GM21717 (cell line): ENCODE data around the gene CNIH1.
"Not testable (repeated sequence)": the region's sequence is repeated elsewhere in the genome, so short reads cannot be mapped to it uniquely, and the experiment has no call there.

Source experiments
- ATAC-seq: cut with Tn5 transposase; IDR thresholded peaks from one replicate; pipeline ENCODE4 v1.9.1; 2021; ENCODE audit warnings: mild to moderate bottlenecking, moderate library complexity; ENCODE audit not compliant: unreplicated experiment

CNIH1 gene

DNA sequence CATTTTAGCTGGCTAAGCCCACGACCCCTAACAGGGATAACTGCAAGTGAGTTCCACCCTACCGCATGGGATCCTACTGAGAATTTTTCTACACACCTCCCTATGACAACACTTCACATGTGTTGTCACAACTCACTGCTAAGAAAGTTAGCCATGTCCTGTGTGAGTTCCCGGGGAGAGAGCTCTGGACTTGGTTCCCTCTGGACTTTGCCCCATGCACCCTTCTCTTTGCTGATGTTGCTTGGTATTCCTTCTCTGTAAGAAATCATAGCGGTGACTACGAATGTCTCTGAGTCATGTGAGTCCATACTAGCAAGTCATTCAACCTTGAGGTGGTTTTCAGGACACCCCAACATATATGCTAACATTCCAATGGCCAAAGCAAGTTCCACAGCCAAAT is 53.8 kb downstream of the CNIH1 start:
- no peak for ATAC-seq

DNA sequence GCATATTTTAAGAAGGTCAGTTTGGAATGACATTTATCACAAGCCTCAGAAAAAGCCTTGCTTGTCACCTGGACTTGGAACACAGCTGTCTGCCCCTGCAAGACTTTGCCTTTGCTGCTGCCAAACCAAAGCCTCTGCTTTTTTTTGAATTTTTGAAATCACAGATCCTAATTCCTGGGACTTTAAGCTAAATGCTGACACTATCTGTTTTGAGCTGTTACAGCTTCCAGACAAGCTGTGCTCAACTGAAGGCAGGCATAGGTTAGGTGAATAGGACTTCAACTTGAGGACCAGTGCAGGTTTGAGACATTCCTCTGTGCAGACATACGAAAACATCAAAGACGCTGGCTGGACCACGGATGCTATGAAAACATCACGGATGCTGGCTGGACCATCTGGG is 55.6 kb downstream of the CNIH1 start:
- ATAC-seq = no peak

DNA sequence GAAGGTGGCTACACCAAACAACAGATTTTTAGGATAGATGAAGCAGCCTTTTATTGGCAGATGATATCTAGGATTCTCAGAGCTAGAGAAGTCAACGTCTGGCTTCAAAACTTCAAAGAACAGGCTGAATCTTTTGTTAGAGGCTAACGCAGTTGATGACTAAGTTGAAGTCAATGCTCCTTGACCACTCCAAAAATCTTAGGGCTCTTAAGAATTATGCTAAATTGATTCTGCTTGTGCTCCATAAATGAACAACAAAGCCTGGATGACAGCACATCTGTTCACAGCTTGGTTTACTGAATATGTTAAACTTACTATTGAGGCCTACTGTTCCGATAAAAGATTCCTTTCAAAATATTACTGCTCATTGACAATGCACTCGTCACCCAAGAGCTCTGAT is 57.3 kb downstream of the CNIH1 start:
- ATAC-seq = no peak

GRCh38 chr14:54381821-54382220 is 59.4 kb downstream of the CNIH1 start:
- no peak for ATAC-seq

GRCh38 chr14:54380558-54380957 is 60.6 kb downstream of the CNIH1 start:
- ATAC-seq = not testable (repeated sequence)

DNA sequence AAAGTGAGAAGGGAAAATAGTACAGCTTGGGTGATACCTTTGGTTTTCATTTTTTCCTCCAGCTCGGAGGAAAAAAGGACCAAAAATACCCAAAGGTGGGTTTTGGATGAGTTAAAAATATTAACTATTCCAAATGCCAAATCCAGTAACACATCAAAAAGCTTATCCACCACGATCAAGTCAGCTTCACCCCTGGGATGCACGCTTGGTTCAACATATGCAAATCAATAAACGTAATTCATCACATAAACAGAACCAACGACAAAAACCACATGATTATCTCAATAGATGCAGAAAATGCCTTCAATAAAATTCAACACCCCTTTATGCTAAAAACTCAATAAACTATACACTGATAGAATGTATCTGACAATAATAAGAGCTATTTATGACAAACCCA is 62.3 kb downstream of the CNIH1 start:
- not testable (repeated sequence) for ATAC-seq

GRCh38 chr14:54377501-54377900 is 63.7 kb downstream of the CNIH1 start:
- no peak for ATAC-seq

GRCh38 chr14:54374117-54374884 is 66.9 kb downstream of the CNIH1 start:
- ATAC-seq = no peak
